AG09319 (cell line): Measurements from ENCODE around the gene FAAP20.

Experiments used
- DNase-seq: peaks from one replicate; pipeline ENCODE4 v3.0.0-alpha.2; 2010; ENCODE audit warnings: low read depth; ENCODE audit errors: extremely low read depth
- TF ChIP-seq, protein P1 (sequence below): IDR thresholded peaks from 2 replicates; pipeline ENCODE4 v1.5.1; 2011; ENCODE audit warnings: low read depth, mild to moderate bottlenecking, inconsistent platforms, low read length, moderate library complexity

FAAP20 gene

GRCh38 chr1:2166695-2167094, 27.9 kb downstream of the FAAP20 start:
- TF ChIP-seq, protein P1, sequence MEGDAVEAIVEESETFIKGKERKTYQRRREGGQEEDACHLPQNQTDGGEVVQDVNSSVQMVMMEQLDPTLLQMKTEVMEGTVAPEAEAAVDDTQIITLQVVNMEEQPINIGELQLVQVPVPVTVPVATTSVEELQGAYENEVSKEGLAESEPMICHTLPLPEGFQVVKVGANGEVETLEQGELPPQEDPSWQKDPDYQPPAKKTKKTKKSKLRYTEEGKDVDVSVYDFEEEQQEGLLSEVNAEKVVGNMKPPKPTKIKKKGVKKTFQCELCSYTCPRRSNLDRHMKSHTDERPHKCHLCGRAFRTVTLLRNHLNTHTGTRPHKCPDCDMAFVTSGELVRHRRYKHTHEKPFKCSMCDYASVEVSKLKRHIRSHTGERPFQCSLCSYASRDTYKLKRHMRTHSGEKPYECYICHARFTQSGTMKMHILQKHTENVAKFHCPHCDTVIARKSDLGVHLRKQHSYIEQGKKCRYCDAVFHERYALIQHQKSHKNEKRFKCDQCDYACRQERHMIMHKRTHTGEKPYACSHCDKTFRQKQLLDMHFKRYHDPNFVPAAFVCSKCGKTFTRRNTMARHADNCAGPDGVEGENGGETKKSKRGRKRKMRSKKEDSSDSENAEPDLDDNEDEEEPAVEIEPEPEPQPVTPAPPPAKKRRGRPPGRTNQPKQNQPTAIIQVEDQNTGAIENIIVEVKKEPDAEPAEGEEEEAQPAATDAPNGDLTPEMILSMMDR: no peak
- no peak for DNase-seq

DNA sequence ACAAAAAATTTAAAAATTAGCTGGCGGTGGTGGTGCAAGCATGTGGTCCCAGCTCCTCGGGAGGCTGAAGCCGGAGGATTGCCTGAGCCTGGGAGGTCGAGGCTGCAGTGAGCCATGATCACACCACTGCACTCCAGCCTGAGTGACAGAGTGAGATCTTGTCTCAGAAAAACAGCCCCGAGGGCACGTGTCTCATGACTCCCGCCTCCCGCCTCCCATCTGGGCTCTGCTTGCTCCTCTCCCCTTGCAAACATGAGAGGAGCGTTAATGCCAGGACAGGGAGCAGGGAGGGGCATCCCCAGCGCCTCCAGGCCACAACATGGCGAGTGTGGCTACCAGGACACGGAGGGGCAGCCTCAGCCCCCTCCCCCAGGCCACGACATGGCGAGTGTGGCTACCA, 28.3 kb downstream of the FAAP20 start:
- TF ChIP-seq, protein P1: no peak
- no peak for DNase-seq

DNA sequence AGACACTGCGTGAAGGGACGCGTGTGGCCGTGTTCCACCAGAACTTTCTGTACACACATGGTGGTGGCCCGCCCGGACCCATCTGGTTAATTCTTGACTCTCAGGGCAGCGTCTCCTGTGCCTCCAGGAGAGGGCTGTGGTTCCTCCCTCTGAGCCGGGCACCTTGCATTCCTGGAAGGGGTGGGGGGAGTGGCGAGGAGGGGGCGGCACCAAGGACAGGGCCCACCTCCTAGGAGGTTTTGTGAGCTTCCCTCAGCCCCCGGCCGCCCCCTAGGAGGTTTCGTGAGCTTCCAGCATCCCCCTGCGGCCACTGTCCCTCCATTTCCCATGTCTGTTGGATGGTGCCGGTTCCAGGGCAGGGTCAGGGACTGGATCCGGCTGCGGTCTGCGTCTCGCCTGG, 28.9 kb downstream of the FAAP20 start:
- no peak for DNase-seq
- TF ChIP-seq, protein P1: no peak

DNA sequence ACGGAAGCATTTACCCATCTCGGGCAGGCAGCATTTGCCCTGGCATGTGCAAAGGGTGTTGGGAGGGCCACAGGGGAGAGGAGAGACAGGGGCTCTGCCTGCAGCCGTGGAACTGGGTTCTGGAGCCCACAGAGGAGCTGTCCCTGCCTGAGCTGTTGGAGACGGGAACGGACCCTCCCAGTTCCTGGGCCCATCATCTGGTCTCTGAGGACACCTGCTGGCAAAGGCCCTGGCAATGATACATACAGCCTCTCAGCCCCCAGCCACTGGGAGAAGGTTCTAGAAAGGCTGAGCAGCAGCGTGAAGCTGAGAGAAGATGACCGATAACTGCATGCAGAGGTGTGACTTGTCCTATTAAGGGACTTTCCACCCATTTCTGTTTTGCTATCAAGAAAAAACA, 31.4 kb downstream of the FAAP20 start:
- TF ChIP-seq, protein P1: no peak
- DNase-seq: no peak

- DNase-seq: no peak
- TF ChIP-seq, protein P1: no peak
These were observed 33.9 kb downstream of the FAAP20 start for GRCh38 chr1:2160451-2161300.

DNA sequence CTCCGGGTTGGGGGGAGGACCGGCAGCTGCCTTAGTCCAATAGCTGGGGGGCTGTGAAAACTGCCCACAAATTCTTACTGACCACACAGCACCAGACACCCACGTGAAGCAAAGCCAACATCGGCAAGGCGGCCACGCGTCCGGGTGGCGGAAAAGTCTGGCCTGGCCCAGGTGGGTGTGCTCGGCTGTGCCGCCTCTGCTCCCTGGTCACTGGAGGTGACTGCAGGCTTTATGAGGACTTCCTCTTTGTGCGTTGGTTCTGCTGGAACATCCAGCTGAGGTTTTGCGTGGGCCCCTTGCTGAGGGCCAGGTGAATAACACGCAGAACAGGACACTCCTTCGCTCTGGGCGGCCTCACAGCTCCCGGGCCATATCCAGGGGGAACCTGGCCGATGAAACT, 35.4 kb downstream of the FAAP20 start:
- DNase-seq: no peak
- TF ChIP-seq, protein P1: no peak

DNA sequence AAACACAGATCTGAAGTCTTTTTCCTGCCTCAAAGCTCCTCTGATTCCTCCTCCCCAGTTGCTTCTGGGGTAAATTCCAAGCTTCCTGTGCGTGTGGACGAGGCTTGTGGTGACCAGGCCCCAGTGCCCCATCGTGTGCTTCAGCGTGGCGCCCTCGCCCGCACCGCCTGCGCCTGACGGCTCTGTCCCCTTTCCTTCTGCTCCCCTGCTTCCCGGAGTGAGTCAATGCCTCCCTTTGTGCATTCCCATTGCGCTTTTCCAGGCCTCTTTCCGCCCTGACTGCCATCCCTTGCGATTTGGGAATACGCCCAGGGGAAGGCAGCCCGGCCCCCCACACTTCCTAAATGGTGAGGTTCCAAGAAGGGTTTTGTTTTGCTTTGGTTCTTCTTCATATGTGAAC, 36.3 kb downstream of the FAAP20 start:
- TF ChIP-seq, protein P1: no peak
- no peak for DNase-seq
